GM23248 (cell line): Measurements from ENCODE around the gene FXYD3.
"Not testable (repeated sequence)": the region's sequence is repeated elsewhere in the genome, so short reads cannot be mapped to it uniquely, and the experiment has no call there.

Experiments used
- EZH2 ChIP-seq: fragments of 200-600 bp; sonication (generic); IDR thresholded peaks from 2 replicates; pipeline ENCODE4 v1.6.1; 2018; ENCODE audit warnings: antibody characterized with exemption, mild to moderate bottlenecking; ENCODE audit not compliant: insufficient read depth, poor library complexity, severe bottlenecking
- EZH2phosphoT487 ChIP-seq: fragments of 200-600 bp; sonication (generic); IDR thresholded peaks from 2 replicates; pipeline ENCODE4 v1.6.1; 2018; ENCODE audit warnings: antibody characterized with exemption, moderate library complexity, mild to moderate bottlenecking, low read depth; ENCODE audit not compliant: insufficient read depth

DNA sequence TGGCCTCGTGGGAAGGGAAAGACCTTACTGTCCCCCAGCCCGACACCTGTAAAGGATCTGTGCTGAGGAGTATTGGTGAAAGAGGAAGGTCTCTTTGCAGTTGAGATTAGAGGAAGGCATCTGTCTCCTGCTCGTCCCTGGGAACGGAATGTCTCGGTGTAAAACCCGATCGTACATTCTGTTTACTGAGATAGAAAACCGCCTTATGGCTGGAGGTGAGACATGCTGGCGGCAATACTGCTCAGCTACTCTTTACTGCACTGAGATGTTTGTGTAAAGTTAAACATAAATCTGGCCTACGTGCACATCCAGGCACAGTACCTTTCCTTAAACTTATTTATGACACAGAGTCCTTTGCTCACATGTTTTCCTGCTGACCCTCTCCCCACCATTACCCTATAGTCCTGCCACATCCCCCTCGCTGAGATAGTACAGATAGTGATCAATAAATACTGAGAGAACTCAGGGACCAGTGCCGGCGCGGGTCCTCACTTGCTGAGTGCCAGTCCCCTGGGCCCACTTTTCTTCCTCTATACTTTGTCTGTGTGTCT lies 14.2 kb downstream of the FXYD3 start:
- TF ChIP-seq EZH2phosphoT487, EZH2: not testable (repeated sequence)
